Endodermal cell (in vitro differentiated cells): Measurements from ENCODE around the gene GALM. TPM values are rescaled to one million over a fixed set of nuclear protein-coding genes. Genes with fewer than 3 reads are reported as not detected.
"Not testable (repeated sequence)": the region's sequence is repeated elsewhere in the genome, so short reads cannot be mapped to it uniquely, and the experiment has no call there.

Experiments
- DNase-seq: peaks from one replicate; pipeline ENCODE4 v3.0.0-alpha.2; 2017
- H3K27ac ChIP-seq: 2 replicates; pipeline ENCODE4 v1.5.1; 2013; ENCODE audit warnings: mild to moderate bottlenecking, low read depth, low read length, moderate library complexity
- H3K27me3 ChIP-seq: 2 replicates; pipeline ENCODE4 v1.6.1; 2013; ENCODE audit warnings: mild to moderate bottlenecking, low read length, moderate library complexity; ENCODE audit not compliant: insufficient read depth, control insufficient read depth, poor library complexity, severe bottlenecking
- H3K36me3 ChIP-seq: 2 replicates; pipeline ENCODE4 v1.7.0; 2013; ENCODE audit warnings: mild to moderate bottlenecking, low read length, moderate library complexity; ENCODE audit not compliant: control insufficient read depth, insufficient read depth
- H3K4me1 ChIP-seq: one replicate; pipeline ENCODE4 v1.7.0; 2013; ENCODE audit warnings: low read length; ENCODE audit not compliant: control insufficient read depth, insufficient read depth
- H3K4me3 ChIP-seq: 2 replicates; pipeline ENCODE4 v1.5.1; 2013; ENCODE audit warnings: mild to moderate bottlenecking, low read length, moderate library complexity
- H3K9ac ChIP-seq: 2 replicates; pipeline ENCODE4 v1.6.1; 2013; ENCODE audit warnings: mild to moderate bottlenecking, low read length, moderate library complexity; ENCODE audit not compliant: poor library complexity, severe bottlenecking; ENCODE audit errors: extremely low read depth
- H3K9me3 ChIP-seq: 2 replicates; pipeline ENCODE4 v1.6.1; 2013; ENCODE audit warnings: mild to moderate bottlenecking, low read length, moderate library complexity; ENCODE audit not compliant: control insufficient read depth
- H3K27ac Mint-ChIP-seq: 2 replicates; pipeline ENCODE4 v1.8.0; 2020; ENCODE audit warnings: mixed read lengths
- H3K27me3 Mint-ChIP-seq: 2 replicates; pipeline ENCODE4 v1.8.0; 2021; ENCODE audit warnings: mild to moderate bottlenecking, mixed read lengths; ENCODE audit not compliant: insufficient read depth
- H3K36me3 Mint-ChIP-seq: 2 replicates; pipeline ENCODE4 v1.8.0; 2020; ENCODE audit warnings: low read depth, mixed read lengths
- H3K4me1 Mint-ChIP-seq: 2 replicates; pipeline ENCODE4 v1.8.0; 2020; ENCODE audit warnings: mixed read lengths
- H3K4me3 Mint-ChIP-seq: 2 replicates; pipeline ENCODE4 v1.8.0; 2020; ENCODE audit warnings: mild to moderate bottlenecking, moderate library complexity, mixed read lengths
- H3K9me3 Mint-ChIP-seq: 2 replicates; pipeline ENCODE4 v1.8.0; 2020; ENCODE audit warnings: mild to moderate bottlenecking, mixed read lengths
- CTCF ChIP-seq: fragments of 200-600 bp; sonication (generic); conservative IDR thresholded peaks from 2 replicates; pipeline ENCODE4 v1.5.0; 2021; ENCODE audit warnings: antibody characterized with exemption, mild to moderate bottlenecking
- WGBS, 2 experiments: methylation state at CpG; one replicate each; pipeline versions ENCODE4 v1.1.5 to v1.1.7; 2013; ENCODE audit warnings: missing lambda C conversion rate in 2 of 2, mixed read lengths in 1 of 2; ENCODE audit not compliant: insufficient coverage in 1 of 2, insufficient read length in 1 of 2; 5-methylcytosine and 5-hydroxymethylcytosine counted together
- total RNA-seq, 2 donors: library from RNA; stranded (reverse); fragmentation: NEBNext Ultra II Directional in 1 of 2; extraction: Animal tissue kit (Norgen Biotek cat#: 25700) in 1 of 2; gene quantifications; 2 replicates in 1 of 2; 3 replicates in 1 of 2; pipeline ENCODE4 v1.2.1, GENCODE V29; 2021

The GALM gene
- total RNA-seq, 2 donors from 2014 or later: 14.2 to 16.2 TPM

GRCh38 chr2:38682008-38682575, 16.2 kb downstream of the GALM start:
- Histone ChIP-seq H3K4me1 (no peaks in the 10 kb centered on the region), H3K27me3 (no peaks in the 10 kb centered on the region), H3K9me3 (no peaks in the 10 kb centered on the region), H3K27ac (no peak overlapping the region), H3K4me3 (no peak overlapping the region), H3K36me3 (peaks cover 43% of the 10 kb centered on the region), H3K9ac (no peak overlapping the region)
- no peak overlapping the region for H3K27ac Mint-ChIP-seq
- no peaks in the 10 kb centered on the region for H3K9me3 Mint-ChIP-seq
- H3K27me3 Mint-ChIP-seq: no peaks in the 10 kb centered on the region
- WGBS, 2 experiments: 90 to 99% methylated on average over 2 of the region's 2 CpGs
- no peaks in the 10 kb centered on the region for H3K4me1 Mint-ChIP-seq
- TF ChIP-seq CTCF: no peak
- peaks cover 74% of the 10 kb centered on the region for H3K36me3 Mint-ChIP-seq
- no peak for DNase-seq
- H3K4me3 Mint-ChIP-seq: no peak overlapping the region

GRCh38 chr2:38682620-38683019, 16.7 kb downstream of the GALM start:
- not testable (repeated sequence) for H3K27me3 Mint-ChIP-seq, H3K4me3 Mint-ChIP-seq, H3K9me3 Mint-ChIP-seq, H3K4me1 ChIP-seq, H3K4me3 ChIP-seq, H3K27me3 ChIP-seq, H3K4me1 Mint-ChIP-seq, DNase-seq, H3K27ac ChIP-seq, H3K27ac Mint-ChIP-seq, H3K9me3 ChIP-seq, H3K9ac ChIP-seq
- H3K36me3 Mint-ChIP-seq: peaks cover 72% of the 10 kb centered on the region
- WGBS, 2 experiments: 89 to 97% methylated on average over 6 to 8 of the region's 10 CpGs
- H3K36me3 ChIP-seq: peaks cover 39% of the 10 kb centered on the region

- no peak overlapping the region for H3K27ac Mint-ChIP-seq
- H3K36me3 Mint-ChIP-seq: peaks cover 75% of the 10 kb centered on the region
- H3K27me3 Mint-ChIP-seq: no peaks in the 10 kb centered on the region
- 96 to 97% methylated on average over 6 to 7 of the region's 7 CpGs for WGBS, 2 experiments
- no peak overlapping the region for H3K9ac ChIP-seq
- no peak overlapping the region for H3K27ac ChIP-seq
- H3K4me1 ChIP-seq: no peaks in the 10 kb centered on the region
- H3K4me3 Mint-ChIP-seq: no peak overlapping the region
- H3K4me3 ChIP-seq: no peak overlapping the region
- no peak for DNase-seq
- H3K27me3 ChIP-seq: no peaks in the 10 kb centered on the region
- H3K36me3 ChIP-seq: peaks cover 38% of the 10 kb centered on the region
- H3K4me1 Mint-ChIP-seq: no peaks in the 10 kb centered on the region
- H3K9me3 ChIP-seq: no peaks in the 10 kb centered on the region
- TF ChIP-seq CTCF: no peak
- no peaks in the 10 kb centered on the region for H3K9me3 Mint-ChIP-seq
Observed at GRCh38 chr2:38683766-38684165, 17.9 kb downstream of the GALM start.
